BLaER1 (cell line): Measurements from ENCODE around the gene TRMT13.
"Not testable (repeated sequence)": the region's sequence is repeated elsewhere in the genome, so short reads cannot be mapped to it uniquely, and the experiment has no call there.

Experiments used
- H3K27ac ChIP-seq: shearing (Covaris generic); formaldehyde crosslinking; 2 replicates; pipeline ENCODE4 v1.8.1; 2022
- H3K27me3 ChIP-seq: shearing (Covaris generic); formaldehyde crosslinking; 2 replicates; pipeline ENCODE4 v1.8.1; 2022
- H3K36me3 ChIP-seq: shearing (Covaris generic); formaldehyde crosslinking; 2 replicates; pipeline ENCODE4 v1.8.1; 2022
- H3K4me1 ChIP-seq: shearing (Covaris generic); formaldehyde crosslinking; 2 replicates; pipeline ENCODE4 v1.8.1; 2022
- H3K4me2 ChIP-seq: shearing (Covaris generic); formaldehyde crosslinking; 2 replicates; pipeline ENCODE4 v1.8.1; 2022
- H3K4me3 ChIP-seq: shearing (Covaris generic); formaldehyde crosslinking; 2 replicates; pipeline ENCODE4 v1.8.1; 2022
- H3K9ac ChIP-seq: shearing (Covaris generic); formaldehyde crosslinking; 2 replicates; pipeline ENCODE4 v1.8.1; 2022
- H3K9me3 ChIP-seq: shearing (Covaris generic); formaldehyde crosslinking; 2 replicates; pipeline ENCODE4 v1.8.1; 2022
- H4K20me1 ChIP-seq: shearing (Covaris generic); formaldehyde crosslinking; 2 replicates; pipeline ENCODE4 v1.8.1; 2022
- Cebpa-rat ChIP-seq: shearing (Covaris generic); IDR thresholded peaks from 2 replicates; pipeline ENCODE4 v1.8.1; 2022

Gene TRMT13

GRCh38 chr1:100187912-100188311 lies 54.9 kb downstream of the TRMT13 start:
- Histone ChIP-seq H3K4me2 (no peak overlapping the region), H3K4me1 (peaks cover 23% of the 10 kb centered on the region), H3K9me3 (0 out of 2 replicates have a peak, but pooled peaks cover 4% of the 10 kb centered on the region), H3K27me3 (no peaks in the 10 kb centered on the region), H4K20me1 (no peaks in the 10 kb centered on the region), H3K4me3 (no peak overlapping the region), H3K36me3 (peaks cover 12% of the 10 kb centered on the region; the same call in 1 of the 2 replicates), H3K27ac (no peak overlapping the region), H3K9ac (no peak overlapping the region)
- TF ChIP-seq Cebpa-rat, result no peak

GRCh38 chr1:100188617-100189016 lies 55.7 kb downstream of the TRMT13 start:
- Histone ChIP-seq H3K9me3 (0 out of 2 replicates have a peak, but pooled peaks cover under 1% of the 10 kb centered on the region), H3K4me2 (no peak overlapping the region), H3K4me3 (no peak overlapping the region), H3K9ac (no peak overlapping the region), H3K27me3 (no peaks in the 10 kb centered on the region), H3K4me1 (peaks cover 23% of the 10 kb centered on the region), H4K20me1 (no peaks in the 10 kb centered on the region), H3K27ac (no peak overlapping the region), H3K36me3 (peaks cover 18% of the 10 kb centered on the region)
- TF ChIP-seq Cebpa-rat, result no peak

GRCh38 chr1:100198596-100198995 lies 65.6 kb downstream of the TRMT13 start:
- no peak overlapping the region for H3K4me2 ChIP-seq
- no peak overlapping the region for H3K4me3 ChIP-seq
- H3K36me3 ChIP-seq, result peaks cover 83% of the 10 kb centered on the region
- H3K9me3 ChIP-seq, result peaks cover 18% of the 10 kb centered on the region
- no peaks in the 10 kb centered on the region for H3K4me1 ChIP-seq
- TF ChIP-seq Cebpa-rat, result no peak
- H4K20me1 ChIP-seq, result no peaks in the 10 kb centered on the region
- no peaks in the 10 kb centered on the region for H3K27me3 ChIP-seq
- no peak overlapping the region for H3K27ac ChIP-seq
- no peak overlapping the region for H3K9ac ChIP-seq

- not testable (repeated sequence) for H3K27ac ChIP-seq, H3K9ac ChIP-seq, H3K4me2 ChIP-seq
Measured at GRCh38 chr1:100200060-100200459, 67.1 kb downstream of the TRMT13 start.

More at GRCh38 chr1:100200060-100200459, 67.1 kb downstream of the TRMT13 start:
- not testable (repeated sequence) for H3K4me1 ChIP-seq, H4K20me1 ChIP-seq, H3K27me3 ChIP-seq, H3K4me3 ChIP-seq
- peaks cover 90% of the 10 kb centered on the region for H3K36me3 ChIP-seq
- peaks cover 25% of the 10 kb centered on the region for H3K9me3 ChIP-seq
